Left lung (tissue), 10 donors: ENCODE data around the gene UGT1A7. TPM values are rescaled to one million over a fixed set of nuclear protein-coding genes. Genes with fewer than 3 reads are reported as not detected.

Source experiments
- ATAC-seq: fragments of 200-7000 bp; cut with Tn5 transposase; one replicate; pipeline ENCODE4 v1.9.1; 2020; ENCODE audit warnings: moderate library complexity
- DNase-seq, 4 donors: peaks; one replicate each; pipeline ENCODE4 v3.0.0-alpha.2; 2013 to 2020
- H3K27ac ChIP-seq, 2 donors: fragments of 200-600 bp; sonication (generic) in 1 of 2; one replicate each; pipeline versions ENCODE4 v1.5.0 to v1.8.0; 2020 to 2021
- H3K27me3 ChIP-seq, 2 donors: fragments of 200-600 bp; sonication (generic) in 1 of 2; one replicate each; pipeline versions ENCODE4 v1.5.0 to v1.8.0; 2020 to 2021
- H3K36me3 ChIP-seq, 2 donors: fragments of 200-600 bp; sonication (generic) in 1 of 2; one replicate each; pipeline versions ENCODE4 v1.5.0 to v1.8.0; 2020 to 2021
- H3K4me1 ChIP-seq, 2 donors: fragments of 200-600 bp; one replicate each; pipeline ENCODE4 v1.8.0; 2021
- H3K4me3 ChIP-seq, 2 donors: fragments of 200-600 bp; sonication (generic) in 1 of 2; one replicate each; pipeline versions ENCODE4 v1.5.0 to v1.8.0; 2020 to 2021; ENCODE audit warnings: mild to moderate bottlenecking in 1 of 2
- H3K9me3 ChIP-seq, 2 donors: fragments of 200-600 bp; sonication (generic) in 1 of 2; one replicate each; pipeline versions ENCODE4 v1.5.0 to v1.8.0; 2020 to 2021
- intact Hi-C, 2 donors: fragments of 100-400 bp; cut with DNase I; formaldehyde crosslinking; loops; one replicate each; pipeline versions ENCODE4 v1.11.2 to v1.14.2; 2022
- polyA plus RNA-seq, 6 donors: library from polyadenylated mRNA; unstranded; fragments of 120-200 nt; gene quantifications; one replicate each; pipeline ENCODE4 v1.2.1, GENCODE V29; 2013; ENCODE audit not compliant: insufficient read length in 6 of 6
- total RNA-seq, 2 donors: library from RNA; stranded (reverse); fragmentation: NEBNext Ultra II Directional; extraction: Animal tissue kit (Norgen Biotek cat#: 25700); gene quantifications; one replicate each; pipeline ENCODE4 v1.2.1, GENCODE V29; 2021
- TF ChIP-seq, protein P1 (sequence below), 2 donors: fragments of 200-600 bp; sonication (generic) in 1 of 2; IDR thresholded peaks; one replicate each; pipeline versions ENCODE4 v1.5.0 to v1.8.0; 2021; ENCODE audit warnings: antibody characterized with exemption in 2 of 2
- donor health status: DM: no; HTN: yes; CAD: no.
- donor health status: DM: no; HTN: no; CAD: no.

Gene UGT1A7
- total and polyA plus RNA-seq, 8 donors: not detected

DNA sequence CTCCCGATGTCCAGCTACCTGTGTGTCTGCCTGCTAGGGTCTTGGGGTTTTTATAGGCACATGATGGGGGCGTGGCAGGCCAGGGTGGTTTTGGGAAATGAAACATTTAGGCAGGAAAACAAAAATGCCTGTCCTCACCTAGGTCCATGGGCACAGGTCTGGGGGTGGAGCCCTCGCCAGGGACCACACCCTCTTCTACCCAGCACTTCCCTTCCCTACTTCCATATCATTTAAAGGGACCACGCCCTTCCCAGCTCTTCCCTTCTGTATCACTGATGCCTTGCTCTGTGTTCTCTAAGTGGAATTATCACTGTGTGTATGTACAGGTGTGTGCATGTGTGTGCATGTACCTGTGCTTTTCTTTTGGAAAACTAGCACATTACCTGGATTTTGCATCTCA lies 84.7 kb downstream of the UGT1A7 start:
- H3K9me3 ChIP-seq: no peaks in the 10 kb centered on the region
- no peaks in the 10 kb centered on the region for H3K4me1 ChIP-seq
- intact Hi-C loops: no loop called here
- peaks cover 0 to 10% of the 10 kb centered on the region in 2 donors for H3K27me3 ChIP-seq
- DNase-seq (no peak), ATAC-seq (no peak)
- TF ChIP-seq, protein P1, sequence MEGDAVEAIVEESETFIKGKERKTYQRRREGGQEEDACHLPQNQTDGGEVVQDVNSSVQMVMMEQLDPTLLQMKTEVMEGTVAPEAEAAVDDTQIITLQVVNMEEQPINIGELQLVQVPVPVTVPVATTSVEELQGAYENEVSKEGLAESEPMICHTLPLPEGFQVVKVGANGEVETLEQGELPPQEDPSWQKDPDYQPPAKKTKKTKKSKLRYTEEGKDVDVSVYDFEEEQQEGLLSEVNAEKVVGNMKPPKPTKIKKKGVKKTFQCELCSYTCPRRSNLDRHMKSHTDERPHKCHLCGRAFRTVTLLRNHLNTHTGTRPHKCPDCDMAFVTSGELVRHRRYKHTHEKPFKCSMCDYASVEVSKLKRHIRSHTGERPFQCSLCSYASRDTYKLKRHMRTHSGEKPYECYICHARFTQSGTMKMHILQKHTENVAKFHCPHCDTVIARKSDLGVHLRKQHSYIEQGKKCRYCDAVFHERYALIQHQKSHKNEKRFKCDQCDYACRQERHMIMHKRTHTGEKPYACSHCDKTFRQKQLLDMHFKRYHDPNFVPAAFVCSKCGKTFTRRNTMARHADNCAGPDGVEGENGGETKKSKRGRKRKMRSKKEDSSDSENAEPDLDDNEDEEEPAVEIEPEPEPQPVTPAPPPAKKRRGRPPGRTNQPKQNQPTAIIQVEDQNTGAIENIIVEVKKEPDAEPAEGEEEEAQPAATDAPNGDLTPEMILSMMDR (IDR thresholded peaks at IDR 0.05): no peak
- H3K27ac ChIP-seq: no peak overlapping the region
- H3K4me3 ChIP-seq: no peak overlapping the region
- no peaks in the 10 kb centered on the region for H3K36me3 ChIP-seq

DNA sequence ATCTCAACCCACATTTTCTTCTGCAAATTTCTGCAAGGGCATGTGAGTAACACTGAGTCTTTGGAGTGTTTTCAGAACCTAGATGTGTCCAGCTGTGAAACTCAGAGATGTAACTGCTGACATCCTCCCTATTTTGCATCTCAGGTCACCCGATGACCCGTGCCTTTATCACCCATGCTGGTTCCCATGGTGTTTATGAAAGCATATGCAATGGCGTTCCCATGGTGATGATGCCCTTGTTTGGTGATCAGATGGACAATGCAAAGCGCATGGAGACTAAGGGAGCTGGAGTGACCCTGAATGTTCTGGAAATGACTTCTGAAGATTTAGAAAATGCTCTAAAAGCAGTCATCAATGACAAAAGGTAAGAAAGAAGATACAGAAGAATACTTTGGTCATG lies 86.4 kb downstream of the UGT1A7 start:
- Histone ChIP-seq H3K27me3 (peaks cover 0 to 15% of the 10 kb centered on the region in 2 donors), H3K4me1 (no peaks in the 10 kb centered on the region), H3K27ac (no peak overlapping the region), H3K36me3 (no peaks in the 10 kb centered on the region), H3K4me3 (no peak overlapping the region), H3K9me3 (no peaks in the 10 kb centered on the region)
- ATAC-seq: no peak
- TF ChIP-seq, protein P1 (IDR thresholded peaks at IDR 0.05): no peak
- intact Hi-C loops: no loop called here
- DNase-seq: no peak

DNA sequence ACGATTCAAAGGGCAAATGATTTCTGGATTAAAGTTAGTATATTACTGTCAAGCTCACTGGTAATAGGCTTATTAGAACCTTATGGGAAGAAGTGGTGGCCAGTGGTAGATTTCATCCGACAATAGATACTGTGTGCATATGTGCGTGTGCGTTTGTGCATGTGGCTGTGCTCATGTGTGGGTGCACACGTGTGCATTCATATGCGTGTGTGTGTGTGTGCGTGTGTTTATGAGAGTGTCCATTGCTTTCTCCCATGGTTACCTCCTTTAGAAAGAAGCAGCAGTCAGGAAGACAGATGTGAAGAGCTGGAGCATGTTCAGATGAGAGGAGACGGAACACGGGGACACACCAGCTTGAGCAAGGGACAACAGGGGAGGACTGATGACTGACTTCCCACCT lies 87.6 kb downstream of the UGT1A7 start:
- Histone ChIP-seq H3K27me3 (peaks cover 0 to 15% of the 10 kb centered on the region in 2 donors), H3K27ac (no peak overlapping the region), H3K4me1 (no peaks in the 10 kb centered on the region), H3K36me3 (no peaks in the 10 kb centered on the region), H3K4me3 (no peak overlapping the region), H3K9me3 (no peaks in the 10 kb centered on the region)
- no peak for DNase-seq
- TF ChIP-seq, protein P1 (IDR thresholded peaks at IDR 0.05): no peak
- intact Hi-C loops: no loop called here
- no peak for ATAC-seq

DNA sequence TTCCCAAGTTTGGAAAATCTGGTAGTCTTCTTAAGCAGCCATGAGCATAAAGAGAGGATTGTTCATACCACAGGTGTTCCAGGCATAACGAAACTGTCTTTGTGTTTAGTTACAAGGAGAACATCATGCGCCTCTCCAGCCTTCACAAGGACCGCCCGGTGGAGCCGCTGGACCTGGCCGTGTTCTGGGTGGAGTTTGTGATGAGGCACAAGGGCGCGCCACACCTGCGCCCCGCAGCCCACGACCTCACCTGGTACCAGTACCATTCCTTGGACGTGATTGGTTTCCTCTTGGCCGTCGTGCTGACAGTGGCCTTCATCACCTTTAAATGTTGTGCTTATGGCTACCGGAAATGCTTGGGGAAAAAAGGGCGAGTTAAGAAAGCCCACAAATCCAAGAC lies 90.5 kb downstream of the UGT1A7 start:
- no peaks in the 10 kb centered on the region for H3K4me1 ChIP-seq
- H3K9me3 ChIP-seq: peaks cover 0 to 7% of the 10 kb centered on the region in 2 donors
- peaks cover 0 to 4% of the 10 kb centered on the region in 2 donors for H3K27me3 ChIP-seq
- ATAC-seq: no peak
- DNase-seq: no peak
- H3K27ac ChIP-seq: no peak overlapping the region
- H3K4me3 ChIP-seq: no peak overlapping the region
- TF ChIP-seq, protein P1 (IDR thresholded peaks at IDR 0.05): no peak
- intact Hi-C loops: no loop called here
- H3K36me3 ChIP-seq: no peaks in the 10 kb centered on the region

DNA sequence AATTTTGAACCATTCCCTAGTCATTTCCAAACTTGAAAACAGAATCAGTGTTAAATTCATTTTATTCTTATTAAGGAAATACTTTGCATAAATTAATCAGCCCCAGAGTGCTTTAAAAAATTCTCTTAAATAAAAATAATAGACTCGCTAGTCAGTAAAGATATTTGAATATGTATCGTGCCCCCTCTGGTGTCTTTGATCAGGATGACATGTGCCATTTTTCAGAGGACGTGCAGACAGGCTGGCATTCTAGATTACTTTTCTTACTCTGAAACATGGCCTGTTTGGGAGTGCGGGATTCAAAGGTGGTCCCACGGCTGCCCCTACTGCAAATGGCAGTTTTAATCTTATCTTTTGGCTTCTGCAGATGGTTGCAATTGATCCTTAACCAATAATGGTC lies 90.9 kb downstream of the UGT1A7 start:
- intact Hi-C loops: no loop called here
- DNase-seq (no peak), ATAC-seq (no peak)
- Histone ChIP-seq H3K36me3 (no peaks in the 10 kb centered on the region), H3K9me3 (peaks cover 0 to 7% of the 10 kb centered on the region in 2 donors), H3K27ac (no peak overlapping the region), H3K4me3 (no peak overlapping the region), H3K4me1 (no peaks in the 10 kb centered on the region), H3K27me3 (peaks cover 0 to 4% of the 10 kb centered on the region in 2 donors)
- TF ChIP-seq, protein P1 (IDR thresholded peaks at IDR 0.05): no peak
